RWPE1 (cell line): Measurements from ENCODE around the gene ANTKMT.

Experiments
- CTCF ChIA-PET: fragments of 350-600 bp; sonication (Branson Sonifier 250); formaldehyde crosslinking; extraction: SDS; loops from one replicate; lab custom pipeline; 2021; lab: Yijun Ruan, JAX
- POLR2A ChIA-PET: fragments of 400-600 bp; formaldehyde crosslinking; extraction: SDS; loops from one replicate; lab custom pipeline; 2020; ENCODE audit warnings: antibody characterized with exemption; ENCODE audit not compliant: low non-redundant PET; lab: Yijun Ruan, JAX
- DNase-seq: peaks from one replicate; pipeline ENCODE4 v3.0.0; 2012; ENCODE audit warnings: low spot score
- H3K27ac ChIP-seq: fragments of 450-650 bp; 2 replicates; pipeline ENCODE4 v1.5.1; 2017
- TF ChIP-seq, protein P1 (sequence below): fragments of 450-650 bp; conservative IDR thresholded peaks from 2 replicates; pipeline ENCODE4 v1.5.1; 2017; ENCODE audit warnings: low read depth, mild to moderate bottlenecking

ANTKMT gene

DNA sequence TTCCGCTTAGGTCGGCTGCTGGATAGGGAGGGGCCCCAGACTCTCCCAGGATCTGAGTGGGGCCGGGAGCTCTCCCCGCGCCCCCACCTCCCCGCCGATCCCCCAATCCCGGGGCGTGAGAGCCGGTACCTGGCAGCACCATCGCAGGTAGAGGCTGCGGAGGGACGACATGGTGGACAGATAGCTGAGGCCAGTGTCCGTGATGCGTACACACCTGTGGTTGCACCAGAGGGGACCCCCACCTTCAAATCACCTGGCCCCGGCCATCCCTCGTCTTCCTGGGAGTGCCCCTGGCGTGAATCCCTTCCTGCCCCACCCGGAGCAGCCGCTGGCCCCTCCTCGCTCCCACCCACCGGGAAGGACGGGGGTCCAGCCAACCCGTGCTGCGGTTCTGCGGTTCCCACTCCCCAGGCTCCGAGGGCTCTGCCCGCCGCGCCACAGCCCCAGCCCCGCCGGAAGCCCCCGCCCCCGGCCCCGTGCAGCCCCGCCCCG, 26.0 kb upstream of the ANTKMT start:
- TF ChIP-seq, protein P1, sequence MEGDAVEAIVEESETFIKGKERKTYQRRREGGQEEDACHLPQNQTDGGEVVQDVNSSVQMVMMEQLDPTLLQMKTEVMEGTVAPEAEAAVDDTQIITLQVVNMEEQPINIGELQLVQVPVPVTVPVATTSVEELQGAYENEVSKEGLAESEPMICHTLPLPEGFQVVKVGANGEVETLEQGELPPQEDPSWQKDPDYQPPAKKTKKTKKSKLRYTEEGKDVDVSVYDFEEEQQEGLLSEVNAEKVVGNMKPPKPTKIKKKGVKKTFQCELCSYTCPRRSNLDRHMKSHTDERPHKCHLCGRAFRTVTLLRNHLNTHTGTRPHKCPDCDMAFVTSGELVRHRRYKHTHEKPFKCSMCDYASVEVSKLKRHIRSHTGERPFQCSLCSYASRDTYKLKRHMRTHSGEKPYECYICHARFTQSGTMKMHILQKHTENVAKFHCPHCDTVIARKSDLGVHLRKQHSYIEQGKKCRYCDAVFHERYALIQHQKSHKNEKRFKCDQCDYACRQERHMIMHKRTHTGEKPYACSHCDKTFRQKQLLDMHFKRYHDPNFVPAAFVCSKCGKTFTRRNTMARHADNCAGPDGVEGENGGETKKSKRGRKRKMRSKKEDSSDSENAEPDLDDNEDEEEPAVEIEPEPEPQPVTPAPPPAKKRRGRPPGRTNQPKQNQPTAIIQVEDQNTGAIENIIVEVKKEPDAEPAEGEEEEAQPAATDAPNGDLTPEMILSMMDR, result no peak
- POLR2A ChIA-PET, result interaction anchor here (1.4 to 1.9 kb wide), 3 partner anchors 11 to 28 kb away, joined by 5 to 9 read pairs (median 8); partner anchors contain the start of gene JMJD8
- CTCF ChIA-PET, result no interaction called here
- peak overlapping the region; percentile 99 for H3K27ac ChIP-seq
- DNase-seq, result no peak

DNA sequence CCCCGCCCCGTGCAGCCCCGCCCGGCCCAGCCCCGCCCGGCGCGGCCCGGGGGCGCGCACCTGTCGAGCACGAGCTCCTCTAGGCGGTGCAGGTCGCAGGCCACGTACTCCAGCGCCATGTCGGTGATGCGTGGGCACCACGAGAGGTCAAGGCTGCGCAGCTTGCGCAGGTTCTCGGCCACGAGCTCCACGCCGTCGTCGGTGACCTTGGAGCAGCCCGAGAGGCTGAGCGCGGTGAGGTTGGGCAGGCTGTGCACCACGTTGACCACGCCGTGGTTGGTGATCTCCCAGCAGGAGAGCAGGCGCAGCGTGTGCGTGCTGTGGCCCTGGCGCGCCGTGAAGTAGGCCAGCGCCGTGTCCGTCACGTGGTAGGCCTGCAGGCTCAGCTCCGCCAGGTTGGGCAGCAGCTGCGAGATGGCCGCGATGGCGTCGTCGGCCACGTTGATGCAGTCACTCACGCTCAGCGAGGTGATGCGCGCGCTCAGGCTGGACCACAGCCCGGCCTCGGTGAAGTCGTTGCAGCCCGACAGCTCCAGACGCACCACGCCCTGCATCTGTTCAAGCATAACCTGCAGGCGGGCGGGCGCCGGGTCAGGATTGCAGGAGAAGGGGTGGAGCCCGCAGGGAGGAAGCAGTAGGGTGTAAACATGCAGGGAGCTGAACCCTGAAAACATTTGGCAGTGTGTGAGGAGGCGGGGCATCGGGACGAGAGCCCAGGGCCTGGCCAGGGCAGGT, 25.4 kb upstream of the ANTKMT start:
- TF ChIP-seq, protein P1, result no peak
- ChIA-PET POLR2A (interaction anchor here (0.6 to 1.9 kb wide), 4 partner anchors 11 to 45 kb away, joined by 3 to 9 read pairs (median 6); partner anchors contain the start of genes CIAO3 and JMJD8), CTCF (interaction anchor here (0.7 to 1.0 kb wide), 2 partner anchors 24 to 299 kb away, joined by 3 read pairs; no protein-coding TSS in a partner anchor)
- peak; percentile 82 for DNase-seq
- peak overlapping the region; percentile 99 for H3K27ac ChIP-seq

DNA sequence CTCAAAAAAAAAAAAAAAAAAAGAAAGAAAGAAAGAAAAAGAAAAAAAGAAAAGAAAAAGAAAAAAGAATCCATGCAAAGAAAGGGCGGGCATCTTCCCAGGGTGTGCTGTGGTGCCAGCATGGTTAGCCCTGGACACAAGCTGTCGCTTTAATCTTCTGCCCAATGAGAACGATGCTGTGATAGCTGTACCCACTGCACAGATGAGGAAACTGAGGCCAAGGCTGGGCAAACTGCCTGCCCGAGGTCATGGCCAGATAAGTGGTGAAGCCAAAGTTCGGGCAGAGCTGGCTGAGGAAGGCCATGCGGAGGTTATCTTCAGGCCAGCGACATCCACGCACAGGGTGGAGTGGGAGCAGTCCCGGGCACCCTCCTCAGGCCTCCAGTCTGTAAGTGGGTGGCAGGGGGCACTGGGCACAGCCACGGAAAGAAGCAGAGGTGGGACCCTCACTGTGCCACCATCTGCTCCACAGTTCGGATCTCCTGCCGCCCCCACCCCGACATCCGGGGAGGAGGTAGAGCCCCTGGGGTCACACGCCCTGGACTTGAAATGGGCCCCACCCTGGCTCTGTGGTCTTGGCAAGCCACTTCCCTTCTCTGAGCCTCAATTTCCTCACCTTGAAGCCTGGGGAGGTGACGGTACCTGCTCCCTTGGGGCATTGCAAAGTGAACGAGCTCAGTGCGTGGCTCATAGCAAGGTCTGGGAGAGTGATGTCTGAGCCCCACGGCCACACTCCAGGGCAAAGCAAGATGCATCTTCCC, 21.9 kb upstream of the ANTKMT start:
- ChIA-PET POLR2A (no interaction called here), CTCF (no interaction called here)

DNA sequence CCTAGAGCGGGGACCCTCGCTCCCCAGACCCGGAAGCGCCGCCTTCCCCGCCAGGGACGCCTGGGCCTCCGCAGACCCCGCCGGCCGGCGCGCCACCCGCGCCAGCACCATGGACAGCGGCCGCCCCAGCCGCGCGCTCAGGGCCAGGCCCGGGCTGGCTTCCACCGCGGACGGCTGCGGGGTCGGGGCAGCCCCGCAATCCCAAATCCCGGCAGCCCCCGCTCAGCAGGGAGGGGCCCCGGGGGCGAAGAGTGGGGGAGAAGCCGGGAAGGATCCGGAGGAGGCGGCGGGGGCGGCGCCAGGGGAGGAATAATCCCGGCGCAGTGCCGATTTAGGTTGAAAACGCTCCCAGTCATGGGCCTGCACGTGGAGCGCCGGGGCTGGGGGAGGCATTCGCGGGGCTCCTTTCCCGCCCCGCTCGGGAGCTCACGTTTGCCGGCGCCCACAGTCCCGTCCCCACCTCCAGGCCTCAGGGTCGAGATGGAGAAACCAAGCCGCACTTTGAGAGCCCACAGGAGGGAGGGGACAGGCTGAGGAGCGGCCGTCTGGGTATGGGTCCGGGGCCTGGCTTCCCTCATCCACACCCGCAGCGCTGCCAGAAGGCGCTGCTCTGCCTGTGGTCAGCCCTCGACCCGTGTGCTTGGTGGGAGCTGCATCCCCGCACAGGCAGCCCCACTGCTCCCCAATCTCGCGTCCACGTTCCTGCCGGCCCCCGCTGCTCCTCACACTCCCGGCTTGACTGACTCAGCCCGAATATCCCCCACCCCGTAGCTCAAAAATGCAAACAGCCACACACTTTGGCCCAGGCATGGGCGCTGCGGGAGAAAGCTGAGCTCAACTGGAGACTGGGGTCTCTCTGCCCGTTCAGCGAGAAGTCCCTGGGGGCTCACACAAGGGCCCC, 20.0 kb upstream of the ANTKMT start:
- TF ChIP-seq, protein P1, result no peak
- ChIA-PET POLR2A (no interaction called here), CTCF (interaction anchor here (0.7 to 0.9 kb wide), 2 partner anchors 9 to 14 kb away, joined by 3 read pairs; no protein-coding TSS in a partner anchor)
- DNase-seq, result no peak
- H3K27ac ChIP-seq, result no peak overlapping the region

More for the DNA sequence above, 21.9 kb upstream of the ANTKMT start:
- TF ChIP-seq, protein P1, result no peak
- DNase-seq, result no peak
- H3K27ac ChIP-seq, result no peak overlapping the region

DNA sequence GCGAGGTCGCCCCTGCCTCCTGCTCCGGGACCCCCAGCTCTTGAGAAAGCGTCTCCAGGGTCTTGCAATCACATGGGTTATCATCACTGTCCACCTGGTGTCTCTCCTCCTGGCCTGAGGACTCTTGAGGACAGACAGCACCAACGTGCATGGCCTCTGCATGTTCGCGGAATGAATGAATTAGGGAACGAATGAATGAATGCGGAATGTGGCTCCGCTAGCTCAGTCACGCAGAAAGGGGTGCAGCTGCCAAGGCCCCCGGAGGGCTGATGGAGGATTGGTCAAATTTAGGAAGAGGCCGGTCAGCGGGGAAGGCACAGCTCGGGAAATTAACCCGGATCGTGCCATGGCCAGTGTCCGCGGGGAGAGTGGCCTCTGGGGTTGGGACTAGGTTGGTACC, 18.6 kb upstream of the ANTKMT start:
- TF ChIP-seq, protein P1, result no peak
- DNase-seq, result no peak
- ChIA-PET CTCF (no interaction called here), POLR2A (interaction anchor here (1.3 kb wide), 1 partner anchor 11 kb away, joined by 5 read pairs; no protein-coding TSS in a partner anchor)
- H3K27ac ChIP-seq, result no peak overlapping the region
